ENCODE data around the gene COL20A1. TPM values are rescaled to one million over a fixed set of nuclear protein-coding genes. Genes with fewer than 3 reads are reported as not detected.

COL20A1 gene
- total RNA-seq, 2 donors from 2014 or later, result not detected

DNA sequence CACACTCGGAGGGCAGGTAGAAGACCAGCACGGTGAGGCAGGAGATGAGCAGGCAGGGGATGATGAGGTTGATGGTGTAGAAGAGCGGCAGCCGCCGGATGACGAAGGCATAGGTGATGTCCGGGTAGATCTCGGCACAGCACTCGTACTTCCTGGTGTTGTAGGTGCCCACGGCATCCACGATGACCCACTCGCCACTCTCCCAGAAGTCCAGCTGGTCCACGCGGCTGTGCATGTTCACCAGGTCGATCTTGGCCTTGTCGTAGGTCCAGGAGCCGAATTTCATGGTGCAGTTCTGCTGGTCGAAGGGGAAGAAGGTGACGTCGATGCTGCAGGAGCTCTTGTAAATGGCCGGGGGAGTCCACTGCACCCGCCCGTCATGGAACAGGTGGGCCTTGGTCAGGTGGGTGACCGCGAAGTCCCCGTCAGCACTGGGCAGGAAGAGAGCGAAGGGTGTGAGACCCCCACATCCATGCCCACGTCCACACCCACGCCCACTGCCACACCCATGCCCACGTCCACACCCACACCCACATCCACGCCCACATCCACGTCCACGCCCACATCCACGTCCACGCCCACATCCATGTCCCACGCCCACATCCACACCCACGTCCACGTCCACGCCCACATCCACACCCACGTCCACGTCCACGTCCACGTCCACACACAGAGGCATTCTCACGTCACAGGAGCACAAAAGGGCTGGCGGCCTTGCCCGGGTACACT is 57.8 kb downstream of the COL20A1 start:
- intact Hi-C loops (cut with DNase I, micrococcal nuclease), result no loop called here

DNA sequence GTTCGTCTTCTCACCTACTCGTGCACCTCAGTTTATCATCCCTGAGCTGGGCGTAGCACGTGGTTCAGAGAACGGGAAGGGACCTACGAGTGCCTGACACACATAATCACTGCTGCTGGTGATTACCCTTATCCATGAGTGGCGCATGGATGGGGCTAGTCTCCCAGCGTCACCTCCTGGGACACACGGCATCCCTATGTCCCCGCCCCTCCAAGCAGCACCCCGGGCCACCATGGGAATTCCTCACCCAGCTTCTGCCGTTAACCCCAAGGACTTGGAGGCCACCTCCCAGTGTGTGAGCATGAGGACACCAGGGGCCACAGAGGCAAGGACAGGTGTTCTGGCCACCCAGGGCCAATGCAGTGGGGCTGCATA is 58.3 kb downstream of the COL20A1 start:
- DNase-seq, result no peak
- intact Hi-C loops (cut with DNase I, micrococcal nuclease), result no loop called here
- ATAC-seq, result no peak

More for the DNA sequence above, 57.8 kb downstream of the COL20A1 start:
- DNase-seq, result no peak
- ATAC-seq, result no peak

DNA sequence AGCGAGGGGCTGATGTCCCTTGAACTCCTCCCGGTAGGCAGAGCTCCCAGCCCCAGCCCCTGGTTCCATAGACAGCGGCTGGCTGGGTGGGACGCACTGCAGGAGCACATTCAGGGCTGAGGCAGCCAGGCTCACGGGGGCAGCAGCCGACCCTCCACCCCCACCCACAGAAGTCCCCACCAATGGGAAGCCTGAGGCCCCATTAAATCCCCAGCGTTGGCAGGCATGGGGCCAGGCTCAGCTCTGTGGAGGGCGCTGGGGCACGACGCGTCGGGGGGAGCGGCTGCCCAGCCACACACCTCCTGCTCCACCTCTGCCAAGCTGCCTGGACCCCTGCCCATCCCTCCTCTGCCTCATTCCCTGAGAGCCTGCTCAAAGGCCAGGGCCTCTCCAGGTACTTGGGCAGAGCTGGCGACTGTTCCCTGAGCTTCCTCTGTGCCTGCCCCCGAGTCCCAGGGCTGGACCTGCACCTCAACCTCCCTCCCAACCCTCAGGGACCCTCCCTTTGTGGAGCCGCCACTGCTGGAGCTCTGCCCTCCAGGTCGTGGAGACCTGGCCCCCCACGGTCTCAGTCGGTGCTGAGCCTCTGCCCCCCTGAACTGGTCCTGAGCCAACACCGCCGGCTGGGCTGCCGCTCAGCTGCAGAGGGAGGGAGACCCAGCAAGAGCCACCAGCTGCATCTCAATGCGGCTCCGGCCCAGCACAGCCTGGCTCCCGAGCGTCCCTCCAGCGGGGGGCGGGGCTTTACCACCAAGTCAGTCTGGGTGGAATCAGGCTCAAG is 59.0 kb downstream of the COL20A1 start:
- ATAC-seq (no peak), DNase-seq (no peak)
- intact Hi-C loops (cut with DNase I, micrococcal nuclease), result no loop called here

DNA sequence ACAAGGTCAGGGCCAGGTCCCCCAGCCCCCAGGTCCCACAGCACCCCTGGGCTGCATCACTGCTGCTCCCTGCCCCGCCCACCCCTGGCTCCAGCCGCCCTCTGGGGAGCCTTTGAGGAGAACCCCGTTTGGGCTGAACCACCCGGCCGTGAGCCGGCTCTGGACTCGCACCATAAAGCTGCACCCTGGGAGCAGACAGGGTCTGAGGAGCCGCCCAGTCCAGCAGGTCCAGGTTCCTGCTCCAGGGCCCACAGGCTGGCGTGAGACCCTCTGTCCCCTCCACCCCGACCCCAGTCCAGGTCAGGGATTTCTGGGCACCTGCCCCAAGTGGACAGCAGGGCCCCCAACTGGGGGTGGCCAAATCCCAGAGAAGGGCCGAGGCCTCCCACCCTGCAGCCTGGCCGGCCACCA is 59.8 kb downstream of the COL20A1 start:
- intact Hi-C loops (cut with DNase I, micrococcal nuclease), result no loop called here
- DNase-seq, result no peak
- no peak for ATAC-seq

DNA sequence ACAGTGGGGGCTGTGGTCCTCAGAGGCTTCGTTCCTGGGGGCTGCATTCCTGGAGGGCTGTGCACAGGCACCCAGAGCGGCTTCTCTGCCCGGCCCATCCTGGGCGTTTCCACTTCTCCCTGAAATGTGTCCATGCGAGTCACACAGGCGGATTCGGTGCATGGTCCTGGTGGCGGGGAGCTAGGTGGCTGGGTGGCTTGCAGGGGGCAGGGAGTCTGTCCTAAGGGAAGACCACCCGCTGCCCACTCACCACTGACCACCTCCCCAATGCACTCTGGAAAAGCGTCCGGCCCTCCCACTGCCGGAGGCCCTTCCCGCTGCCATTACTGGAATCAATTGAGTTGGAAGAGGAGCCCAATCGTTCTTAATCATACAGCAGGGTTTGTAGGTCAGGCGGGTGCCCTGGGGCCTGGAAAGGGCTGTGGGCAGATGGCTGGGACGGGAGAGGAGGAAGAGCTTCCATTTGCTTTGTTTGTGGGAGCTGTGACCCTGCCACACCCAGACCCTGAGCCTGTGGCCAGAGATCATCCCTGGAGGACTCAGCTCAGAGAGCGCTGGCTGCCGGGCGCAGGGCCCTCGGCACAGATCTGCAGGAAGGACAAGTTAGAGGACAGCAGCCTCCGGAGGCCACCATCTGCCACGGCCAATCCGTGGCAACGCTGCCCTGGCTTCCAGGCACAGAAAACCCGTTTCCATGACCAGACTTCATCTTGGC is 61.8 kb downstream of the COL20A1 start:
- no peak for ATAC-seq
- intact Hi-C loops (cut with DNase I, micrococcal nuclease), result no loop called here
- no peak for DNase-seq

DNA sequence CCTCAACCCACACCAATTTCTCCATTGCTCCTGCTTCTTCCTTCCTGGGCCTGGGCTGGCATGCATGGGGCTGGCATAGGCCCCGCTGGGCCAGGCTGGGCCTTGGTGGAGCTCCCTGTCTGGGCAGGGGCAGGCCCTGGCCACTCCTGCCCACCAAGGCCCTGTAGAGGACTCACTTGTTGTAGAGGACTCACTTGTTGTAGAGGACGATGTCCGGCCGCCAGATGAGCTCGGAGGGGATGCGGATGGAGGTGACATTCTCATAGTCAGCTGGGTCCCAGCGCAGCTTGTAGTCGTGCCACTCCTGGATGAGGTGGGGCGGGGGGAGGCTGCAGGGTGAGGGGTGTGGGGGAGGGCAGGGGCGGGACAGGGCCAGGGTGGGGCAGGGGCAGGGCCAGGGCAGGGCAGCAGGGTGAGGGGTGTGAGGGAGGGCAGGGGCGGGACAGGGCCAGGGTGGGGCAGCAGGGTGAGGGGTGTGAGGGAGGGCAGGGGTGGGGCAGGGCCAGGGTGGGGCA is 62.9 kb downstream of the COL20A1 start:
- DNase-seq (no peak), ATAC-seq (no peak)
- intact Hi-C loops (cut with DNase I, micrococcal nuclease), result no loop called here

DNA sequence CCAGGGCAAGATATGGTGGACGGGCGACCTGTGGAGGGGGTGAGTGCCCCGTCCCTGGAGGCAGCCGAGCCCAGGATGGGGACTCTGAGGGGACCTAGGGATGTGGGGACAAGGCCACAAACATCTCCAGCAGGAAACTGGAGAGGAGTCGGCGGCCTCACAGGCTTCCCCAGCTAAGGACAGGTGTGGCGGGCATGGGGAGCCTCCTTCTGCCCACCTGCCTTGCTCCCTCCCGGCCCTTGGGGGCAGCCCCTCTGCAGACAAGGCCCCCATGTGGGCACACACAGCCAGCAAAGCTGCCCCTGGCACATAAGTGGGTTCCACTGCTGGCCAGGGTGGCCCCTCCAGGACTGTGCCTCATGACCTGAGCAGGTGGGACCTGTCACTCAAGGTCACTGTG is 63.5 kb downstream of the COL20A1 start:
- intact Hi-C loops (cut with DNase I, micrococcal nuclease), result no loop called here
- DNase-seq, result no peak
- ATAC-seq, result no peak

DNA sequence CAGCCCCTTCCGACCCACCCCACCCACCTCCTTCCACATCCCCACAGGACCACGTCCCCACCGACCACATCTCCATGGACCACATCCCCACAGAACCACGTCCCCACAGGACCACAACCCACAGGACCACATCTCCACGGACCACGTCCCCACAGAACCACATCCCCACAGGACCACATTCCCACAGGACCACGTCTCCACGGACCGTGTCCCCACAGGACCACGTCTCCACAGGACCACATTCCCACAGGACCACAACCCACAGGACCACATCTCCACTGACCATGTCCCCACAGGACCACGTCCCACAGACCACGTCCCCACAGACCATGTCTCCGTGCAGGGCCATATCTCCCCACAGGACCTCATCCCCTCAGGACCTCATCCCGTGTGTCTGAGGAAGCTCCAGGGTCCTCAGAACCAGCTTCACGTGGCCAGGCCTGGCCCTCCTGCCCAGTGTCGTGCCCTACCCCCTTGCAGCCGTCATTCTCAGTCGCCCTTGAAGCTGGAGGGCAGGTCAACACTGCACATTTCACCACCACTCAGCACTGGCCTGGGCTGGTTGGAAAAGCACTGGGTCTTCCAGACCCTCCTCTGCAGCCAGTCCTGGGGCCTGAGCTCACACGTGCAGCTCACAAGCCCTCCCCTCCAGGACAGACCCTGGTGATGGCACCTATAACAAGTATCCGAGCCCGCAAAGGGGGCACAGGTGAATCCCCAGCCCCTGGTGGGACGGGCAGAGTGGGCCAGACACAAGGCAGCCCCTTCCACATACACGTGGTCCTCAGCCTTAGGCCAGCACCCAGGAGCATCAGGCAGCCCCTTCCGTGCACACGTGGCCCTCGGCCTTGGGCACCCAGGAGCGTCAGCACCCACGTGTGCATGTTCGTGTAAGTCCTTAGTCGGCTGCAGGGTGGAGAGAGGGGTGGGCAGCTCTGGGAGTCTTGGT is 64.2 kb downstream of the COL20A1 start:
- intact Hi-C loops (cut with DNase I, micrococcal nuclease), result no loop called here
- ATAC-seq (no peak), DNase-seq (no peak)

DNA sequence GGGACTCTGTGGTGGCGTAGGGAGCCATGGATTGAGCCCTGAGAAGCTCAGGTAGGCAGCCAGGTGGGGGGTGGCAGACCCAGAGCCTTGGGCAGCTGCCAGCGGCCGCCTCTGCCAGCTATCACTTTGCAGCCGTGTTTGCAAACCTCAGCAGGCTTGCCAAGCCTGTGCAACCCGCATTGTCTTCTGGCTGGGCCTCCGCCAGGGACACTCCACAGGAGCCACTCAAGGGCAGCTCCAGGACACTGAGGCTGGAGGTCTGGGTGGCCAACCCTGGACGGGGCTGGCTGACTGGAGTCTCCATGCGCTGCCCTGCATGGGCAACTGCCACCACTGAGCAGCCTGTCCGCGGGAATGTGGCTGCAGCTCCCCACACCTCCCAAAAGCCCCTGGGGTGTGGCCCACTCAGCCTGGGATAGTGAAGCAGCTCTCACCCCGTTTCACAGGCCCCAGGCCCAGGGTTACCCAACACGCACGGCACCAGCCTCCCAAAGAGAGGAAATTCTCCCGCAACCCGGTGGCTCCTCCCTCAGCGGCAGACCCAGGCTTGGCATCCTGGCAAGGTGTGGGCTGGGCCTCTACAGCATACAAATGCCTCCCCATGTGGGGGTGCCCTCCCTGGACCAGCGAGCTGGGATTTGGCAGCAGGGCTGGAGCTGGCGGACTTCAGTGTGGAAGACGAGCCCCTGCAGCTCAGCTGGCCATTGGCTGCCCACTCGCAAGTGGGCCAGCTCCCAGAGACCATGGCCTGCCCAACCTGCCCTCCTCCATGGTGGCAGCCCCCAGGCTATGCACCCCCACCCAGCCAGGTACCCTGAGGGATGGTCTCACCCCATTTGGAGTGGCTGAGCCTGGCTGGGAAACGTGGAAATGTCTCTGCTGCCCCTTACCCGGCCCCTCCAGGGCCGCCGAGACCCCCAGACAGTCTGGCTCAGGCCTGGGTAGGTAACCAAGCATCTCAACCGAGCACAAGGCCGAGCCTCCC is 65.2 kb downstream of the COL20A1 start:
- ATAC-seq (no peak), DNase-seq (no peak)
- intact Hi-C loops (cut with DNase I, micrococcal nuclease), result no loop called here

DNA sequence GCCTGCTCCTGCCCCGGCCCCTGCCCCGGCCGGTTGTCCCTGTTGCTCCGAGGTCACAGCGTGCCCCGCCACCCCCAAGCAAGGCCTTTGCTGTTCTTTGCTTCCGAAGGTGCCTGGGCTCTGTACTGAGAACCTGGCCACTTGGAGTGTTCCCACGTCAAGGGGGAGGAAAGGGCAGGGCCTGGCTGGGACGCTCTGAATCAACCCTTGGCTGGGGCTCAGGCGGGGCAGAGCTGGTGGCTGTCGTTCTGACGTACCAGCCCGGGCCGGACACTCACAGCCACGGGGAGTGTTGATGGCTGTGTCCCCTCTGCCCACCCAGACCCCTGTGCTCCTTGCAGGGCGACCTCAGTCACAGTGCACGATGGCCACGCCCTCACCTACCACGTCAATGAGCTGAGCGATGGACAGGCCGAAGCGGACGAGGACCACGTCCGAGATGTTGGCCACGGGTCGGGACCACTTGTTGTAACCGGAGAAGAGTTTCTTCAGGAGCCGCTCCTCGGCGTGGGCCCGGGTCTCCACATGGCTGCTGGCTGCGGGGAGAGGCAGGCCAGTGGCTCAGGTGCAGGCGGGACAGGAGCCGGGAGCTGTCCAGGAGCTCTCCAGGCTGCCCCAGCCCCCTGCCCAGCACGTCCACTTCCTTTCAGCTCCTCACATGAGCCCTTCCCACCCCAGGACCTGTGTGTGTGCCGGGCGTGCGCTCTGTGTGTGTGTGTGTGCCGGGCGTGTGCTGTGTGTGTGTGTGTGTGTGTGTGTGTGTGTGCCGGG is 66.4 kb downstream of the COL20A1 start:
- intact Hi-C loops (cut with DNase I, micrococcal nuclease), result no loop called here
- DNase-seq (no peak), ATAC-seq (no peak)

DNA sequence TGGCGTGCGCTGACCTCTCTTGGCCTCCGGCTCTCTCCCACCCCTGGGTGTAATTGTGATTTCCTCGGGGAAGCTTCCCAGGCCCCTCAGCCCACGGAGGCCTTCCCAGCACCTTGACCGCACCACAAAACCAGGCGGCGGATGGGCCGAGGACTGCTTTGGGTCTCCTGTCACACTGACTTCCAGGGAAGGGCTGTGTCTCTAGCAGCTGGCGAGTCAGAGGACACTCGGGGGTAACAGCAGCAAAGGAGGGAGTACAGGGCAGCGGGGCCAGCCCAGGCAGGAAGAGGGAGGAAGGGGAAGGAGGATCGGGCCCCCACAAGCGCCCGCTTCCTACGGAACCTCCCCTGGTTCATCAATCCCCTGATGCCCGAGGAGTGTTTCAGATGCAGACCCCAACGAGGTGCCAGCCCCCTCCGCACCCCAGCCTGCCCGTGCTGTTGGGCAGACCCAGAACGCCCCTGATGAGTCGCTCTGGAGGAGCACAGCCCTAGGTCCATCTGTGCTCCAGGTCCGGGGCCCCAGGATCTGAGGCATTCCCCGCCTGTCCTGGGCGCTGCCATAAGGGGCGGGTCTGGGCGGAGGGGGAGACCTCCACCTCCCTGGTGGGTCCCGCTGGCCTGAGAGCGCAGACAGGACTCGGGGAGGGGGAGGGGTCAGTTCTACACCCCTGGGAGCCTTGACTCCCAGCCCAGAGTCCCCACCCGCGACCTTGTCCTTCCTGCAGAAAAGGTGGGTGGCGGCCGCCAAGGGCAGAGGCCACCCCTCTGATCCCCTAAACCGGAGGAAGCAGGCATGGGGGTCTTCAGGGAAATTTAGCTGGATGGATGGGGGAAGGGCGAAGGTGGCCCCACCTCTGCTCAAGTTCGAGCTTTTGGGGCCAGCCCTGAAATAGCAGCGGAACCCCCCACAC is 67.2 kb downstream of the COL20A1 start:
- DNase-seq, result no peak
- intact Hi-C loops (cut with DNase I, micrococcal nuclease), result no loop called here

DNA sequence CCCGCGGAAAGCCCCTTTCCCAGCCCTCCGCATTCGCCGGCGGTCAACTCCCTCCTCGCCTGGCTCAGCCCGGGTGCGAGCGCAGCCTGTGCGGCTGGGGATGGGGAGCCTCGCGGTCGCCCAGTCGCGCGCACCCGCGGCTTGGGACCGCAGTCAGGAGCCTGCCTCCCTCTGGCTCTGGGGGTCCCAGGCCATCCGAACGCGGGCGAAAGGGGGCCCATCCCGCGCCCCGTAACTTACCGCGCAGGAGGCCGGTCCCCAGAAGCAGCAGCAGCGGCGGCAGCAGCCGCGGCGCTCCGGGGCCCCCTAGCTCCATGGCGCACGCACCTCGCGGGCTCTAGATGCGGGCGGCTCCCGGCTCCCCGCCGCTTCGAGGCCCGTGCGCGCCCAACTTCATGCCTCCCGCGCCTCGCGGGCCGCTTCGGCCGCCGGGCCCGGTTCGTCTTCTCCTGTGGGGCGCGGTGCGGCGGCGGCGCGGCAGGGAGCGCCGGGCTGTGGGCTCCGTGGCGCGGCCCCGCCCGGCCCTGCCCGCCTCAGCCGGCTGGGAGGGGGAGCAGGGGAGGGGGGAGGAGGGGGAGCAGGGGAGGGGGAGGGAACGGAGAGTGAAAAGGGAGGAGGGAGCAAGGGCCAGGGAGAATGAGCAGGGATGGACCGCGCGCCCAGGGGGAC is 68.0 kb downstream of the COL20A1 start, which contains the start of gene CHRNA4:
Gene CHRNA4 (minus strand): TSS at position 500 of the 669 bp plus-strand sequence. CDS start 184 bp downstream, at position 316.
- DNase-seq (no peak), ATAC-seq (no peak)
- intact Hi-C loops (cut with DNase I, micrococcal nuclease), result no loop called here

More for the DNA sequence above, 67.2 kb downstream of the COL20A1 start:
- no peak for ATAC-seq

DNA sequence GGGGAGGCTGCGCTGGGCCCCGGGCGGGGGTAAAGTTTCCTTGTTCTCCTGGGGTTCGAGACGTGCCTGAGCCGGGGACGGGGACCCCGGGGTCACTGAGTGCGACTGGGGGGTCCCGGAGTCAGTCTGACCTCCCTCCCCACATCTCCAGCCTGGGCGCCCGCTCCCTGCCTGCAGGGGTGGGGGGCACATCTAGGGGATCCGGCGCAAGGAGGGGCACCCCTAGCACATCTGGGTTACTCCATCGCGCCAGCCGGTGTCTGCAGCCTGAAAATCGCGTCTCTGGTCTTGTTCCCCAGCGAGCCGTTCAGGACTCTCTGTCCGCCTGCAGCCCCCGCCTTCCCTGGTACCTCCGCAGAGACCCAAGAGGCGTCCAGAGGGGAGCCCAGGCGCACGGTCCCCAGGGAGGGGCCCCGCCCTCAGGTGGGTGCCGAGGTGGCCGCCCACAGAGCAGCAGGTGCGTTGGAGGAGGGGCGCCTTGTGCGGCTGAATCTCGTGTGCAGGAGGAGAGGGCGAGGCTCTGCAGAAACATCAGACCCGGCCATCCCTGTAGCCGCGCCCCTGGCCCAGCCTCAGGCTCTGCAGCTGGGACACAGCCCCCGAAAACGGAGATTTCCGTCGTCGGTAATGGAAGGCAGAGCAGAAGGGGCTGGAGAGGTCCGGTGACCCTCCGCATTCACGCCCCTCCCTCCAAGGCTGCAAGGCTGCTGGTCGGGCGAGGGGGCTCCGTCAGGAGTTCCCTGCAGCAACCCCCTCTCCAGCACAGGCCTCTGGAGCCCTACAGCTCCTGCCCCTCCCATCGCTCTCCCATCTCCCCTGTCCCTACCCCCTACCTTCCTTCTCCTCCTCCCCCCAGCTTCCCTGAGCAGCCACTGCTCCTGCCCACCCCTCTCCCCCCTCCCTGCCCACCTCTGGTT is 68.8 kb downstream of the COL20A1 start:
- DNase-seq (no peak), ATAC-seq (no peak)
- intact Hi-C loops (cut with DNase I, micrococcal nuclease), result no loop called here

DNA sequence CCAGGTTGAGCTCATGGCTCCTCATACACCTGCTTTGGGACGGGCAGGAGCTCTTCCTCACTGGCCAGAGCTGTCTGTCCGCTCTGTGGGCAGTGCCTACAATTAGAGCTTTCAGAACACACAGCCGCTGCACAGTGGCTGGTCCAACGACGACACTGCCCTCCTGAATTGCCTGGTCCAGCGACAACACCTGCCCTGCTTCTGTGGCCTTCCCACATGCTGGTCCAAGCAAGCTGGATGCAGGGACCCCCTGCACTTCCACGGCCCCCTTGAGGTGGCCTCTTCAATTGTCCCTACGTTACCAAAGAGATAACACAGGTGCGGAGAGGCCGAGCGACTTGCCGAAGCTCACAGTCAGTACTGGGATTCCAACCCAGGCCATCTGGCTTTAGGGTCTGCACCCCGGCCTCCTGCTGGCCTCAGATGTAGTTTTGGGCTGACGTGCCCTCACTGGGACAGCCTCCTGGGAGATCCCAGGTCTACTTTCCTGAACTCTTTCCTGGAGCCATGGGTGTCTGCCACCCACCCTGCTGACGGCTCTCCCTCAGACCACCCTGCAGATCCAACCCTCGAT is 69.5 kb downstream of the COL20A1 start:
- intact Hi-C loops (cut with DNase I, micrococcal nuclease), result no loop called here
- ATAC-seq (no peak), DNase-seq (no peak)
